ENCODE results near the gene PIGS. TPM values are rescaled to one million over a fixed set of nuclear protein-coding genes. Genes with fewer than 3 reads are reported as not detected.

The PIGS gene
- polyA plus RNA-seq, 1 of the 3 experiments (the other 2 are of a cell fraction) = 78.5 TPM

- TF ChIP-seq RCOR1 (IDR thresholded peaks at IDR 0.05; ENCODE audit: low read length) = no peak
Measured at GRCh38 chr17:28533091-28533807, 38.1 kb downstream of the PIGS start (continued).

GRCh38 chr17:28532050-28532960 lies 39.0 kb downstream of the PIGS start:
- H3K27me3 ChIP-seq (ENCODE audit: insufficient read depth) = peaks cover 10% of the 10 kb centered on the region; the same call in 1 of the 2 replicates
- POLR2A ChIA-PET = no interaction called here
- CTCF ChIA-PET = interaction anchor here (1.2 to 6.3 kb wide), 4 partner anchors 8 to 38 kb away, joined by 3 to 47 read pairs (median 9); no protein-coding TSS in a partner anchor
- H3K4me3 ChIP-seq (ENCODE audit: low read depth in 2 of 2, low read length in 1 of 2) = no peak overlapping the region
- no peaks in the 10 kb centered on the region for H3K9me2 ChIP-seq
- H3K9me3 ChIP-seq = no peaks in the 10 kb centered on the region
- H3F3A ChIP-seq (replicated peaks; ENCODE audit: insufficient read depth) = no peaks in the 10 kb centered on the region
- no peaks in the 10 kb centered on the region for H3K4me1 ChIP-seq (ENCODE audit: control insufficient read depth in 1 of 2, insufficient read depth in 2 of 2, low read depth in 1 of 2, low read length in 1 of 2)
- DNase-seq = no peak
- H3K9ac ChIP-seq = no peak overlapping the region
- no peaks in the 10 kb centered on the region for H4K20me1 ChIP-seq (ENCODE audit: insufficient read depth)
- no peak overlapping the region for H2AFZ ChIP-seq (ENCODE audit: low read depth)
- no peak overlapping the region for H3K4me2 ChIP-seq
- 56% methylated on average over 3 of the region's 7 CpGs for WGBS (ENCODE audit: low lambda C conversion rate)
- H3K36me3 ChIP-seq (replicated peaks in 1 of 2; ENCODE audit: control insufficient read depth in 1 of 2, insufficient read depth in 2 of 2, low read length in 1 of 2) = no peaks in the 10 kb centered on the region
- no peaks in the 10 kb centered on the region for H3K79me2 ChIP-seq (ENCODE audit: insufficient read depth)
- TF ChIP-seq MXI1 (IDR thresholded peaks at IDR 0.05; ENCODE audit: low read depth, low read length) (no peak), NRF1 (IDR thresholded peaks at IDR 0.05; ENCODE audit: low read depth, low read length) (no peak), FOXJ3 (CRISPR knock-in tag; IDR thresholded peaks at IDR 0.05) (no peak), USF1 (IDR thresholded peaks at IDR 0.05; ENCODE audit: borderline replicate concordance, low read depth) (no peak), RCOR1 (IDR thresholded peaks at IDR 0.05; ENCODE audit: low read length) (no peak), MAX (IDR thresholded peaks at IDR 0.05; ENCODE audit: low read depth) (no peak), NFIC (IDR thresholded peaks at IDR 0.05; ENCODE audit: borderline replicate concordance) (no peak), IRF3 (IDR thresholded peaks at IDR 0.05; ENCODE audit: low read depth, low read length) (no peak), PBX3 (IDR thresholded peaks at IDR 0.05) (no peak), EP300 (IDR thresholded peaks at IDR 0.05; ENCODE audit: borderline replicate concordance in 1 of 2, low read depth in 1 of 2, low read length in 1 of 2) (no peak), RXRA (IDR thresholded peaks at IDR 0.05; ENCODE audit: borderline replicate concordance, low read depth) (no peak)
- H3K27ac ChIP-seq (ENCODE audit: low read depth in 2 of 2, low read length in 1 of 2) = no peak overlapping the region

Data from SK-N-SH (cell line).